Activated T-cell treated with anti-CD3 and anti-CD28 coated beads, Interleukin-2, amount 50 U/mL, for 24 hours (primary cell): ENCODE data around the gene IRS2.

Experiments used
- DNase-seq: peaks from one replicate; pipeline ENCODE4 v3.0.0-alpha.2; 2020
- H3K27ac Mint-ChIP-seq: 2 replicates; pipeline ENCODE4 v1.8.0; 2020; ENCODE audit warnings: mild to moderate bottlenecking, mixed read lengths
- H3K27me3 Mint-ChIP-seq: 2 replicates; pipeline ENCODE4 v1.8.0; 2020; ENCODE audit warnings: mixed read lengths
- H3K36me3 Mint-ChIP-seq: 2 replicates; pipeline ENCODE4 v1.8.0; 2020; ENCODE audit warnings: low read depth, mixed read lengths
- H3K4me1 Mint-ChIP-seq: 2 replicates; pipeline ENCODE4 v1.8.0; 2020; ENCODE audit warnings: low read depth, mixed read lengths
- H3K4me3 Mint-ChIP-seq: 2 replicates; pipeline ENCODE4 v1.8.0; 2020; ENCODE audit warnings: mild to moderate bottlenecking, moderate library complexity, mixed read lengths
- H3K9me3 Mint-ChIP-seq: 2 replicates; pipeline ENCODE4 v1.8.0; 2020; ENCODE audit warnings: mixed read lengths

The IRS2 gene

DNA sequence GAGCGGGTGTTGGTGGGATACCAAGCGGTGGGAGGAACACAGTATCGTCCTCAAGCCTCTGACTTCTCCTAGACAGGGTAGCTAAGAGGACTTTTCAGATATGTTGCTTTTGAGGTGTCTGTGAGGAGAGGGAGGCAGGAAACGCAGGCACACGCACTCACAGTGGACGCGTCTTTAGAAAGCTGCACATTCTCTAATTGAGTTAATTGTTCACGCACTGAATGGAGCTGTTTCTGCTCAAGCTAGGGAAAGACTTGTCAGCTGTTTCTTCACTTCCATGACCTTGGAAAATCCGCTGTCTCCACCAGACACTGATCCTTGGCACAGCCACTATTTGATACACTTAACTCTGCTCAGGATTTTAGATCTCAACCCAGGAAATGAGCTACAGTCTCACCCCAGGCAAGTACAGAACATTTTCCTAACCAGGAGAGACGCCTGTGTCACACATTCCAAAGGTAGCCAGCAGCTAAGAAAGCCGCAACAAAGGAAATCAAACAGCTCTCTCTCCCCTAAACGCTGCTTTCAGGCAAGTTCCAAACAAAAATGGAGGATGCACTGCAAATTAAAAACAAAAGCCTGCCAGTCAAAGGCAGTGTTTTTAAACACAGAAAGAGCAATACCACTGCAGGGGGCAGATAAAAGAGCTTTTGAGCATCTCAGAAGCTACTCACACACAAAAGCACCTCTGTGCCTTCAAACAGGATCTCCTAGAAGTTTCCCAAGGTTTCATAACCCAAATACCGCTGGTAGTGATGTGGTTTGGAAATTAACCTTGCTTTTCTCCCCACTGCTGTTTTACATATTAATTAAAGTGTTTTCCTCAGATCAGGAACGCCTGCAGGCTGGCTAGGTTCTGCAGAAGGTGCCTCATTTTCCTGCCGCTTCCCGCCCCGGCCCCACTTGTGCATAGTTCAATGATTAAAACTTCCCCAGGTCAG lies 57.3 kb downstream of the IRS2 start:
- Mint-ChIP-seq H3K4me3 (no peak overlapping the region), H3K27ac (no peak overlapping the region), H3K4me1 (no peaks in the 10 kb centered on the region)

DNA sequence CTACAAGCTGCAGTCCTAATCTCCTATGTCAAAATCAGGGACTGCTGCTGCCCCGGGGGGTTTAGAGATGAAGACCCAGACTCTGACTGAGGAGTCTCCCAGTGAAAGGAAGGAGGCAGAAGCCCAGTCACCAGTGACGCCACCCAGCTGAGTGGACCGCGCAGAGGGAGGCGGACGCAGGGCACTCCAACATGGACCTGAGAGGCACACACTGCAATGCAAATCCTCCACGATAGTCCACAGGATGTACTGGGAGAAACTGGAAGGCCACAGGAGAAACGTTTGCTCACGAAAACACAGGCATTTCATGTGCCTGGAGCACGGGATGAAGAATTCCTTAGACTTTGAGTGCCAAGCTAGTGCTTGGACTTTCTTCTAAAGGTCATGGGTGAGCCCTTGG lies 58.3 kb downstream of the IRS2 start:
- Mint-ChIP-seq H3K27me3 (peaks cover 28% of the 10 kb centered on the region), H3K36me3 (no peaks in the 10 kb centered on the region), H3K27ac (no peak overlapping the region), H3K4me1 (no peaks in the 10 kb centered on the region), H3K4me3 (no peak overlapping the region), H3K9me3 (no peaks in the 10 kb centered on the region)
- no peak for DNase-seq

More for the DNA sequence above, 57.3 kb downstream of the IRS2 start:
- Mint-ChIP-seq H3K9me3 (no peaks in the 10 kb centered on the region), H3K36me3 (no peaks in the 10 kb centered on the region), H3K27me3 (peaks cover 33% of the 10 kb centered on the region)
- no peak for DNase-seq

DNA sequence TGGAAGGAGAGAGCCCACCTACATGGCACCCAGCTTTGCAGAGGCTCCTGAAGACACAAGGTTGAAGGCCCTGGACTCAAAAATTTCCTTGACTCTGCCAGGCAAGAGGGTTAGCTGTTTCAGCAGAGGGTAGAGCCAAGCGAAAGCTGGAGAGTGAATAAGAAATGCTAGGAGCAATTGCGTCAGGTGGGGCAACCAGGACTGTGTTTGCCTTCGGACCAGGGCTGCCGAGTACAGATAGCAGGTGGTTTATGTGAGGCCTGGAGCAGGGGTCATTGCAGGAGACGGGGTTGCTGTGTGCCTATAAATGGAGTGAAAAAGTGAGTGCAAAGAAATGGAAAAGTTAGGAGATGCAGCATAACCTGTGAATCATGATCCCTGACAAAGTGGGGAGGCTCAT lies 59.1 kb downstream of the IRS2 start:
- peaks cover 28% of the 10 kb centered on the region for H3K27me3 Mint-ChIP-seq
- no peak overlapping the region for H3K27ac Mint-ChIP-seq
- H3K4me1 Mint-ChIP-seq = no peaks in the 10 kb centered on the region
- no peaks in the 10 kb centered on the region for H3K9me3 Mint-ChIP-seq
- no peak for DNase-seq
- H3K36me3 Mint-ChIP-seq = no peaks in the 10 kb centered on the region
- H3K4me3 Mint-ChIP-seq = no peak overlapping the region

DNA sequence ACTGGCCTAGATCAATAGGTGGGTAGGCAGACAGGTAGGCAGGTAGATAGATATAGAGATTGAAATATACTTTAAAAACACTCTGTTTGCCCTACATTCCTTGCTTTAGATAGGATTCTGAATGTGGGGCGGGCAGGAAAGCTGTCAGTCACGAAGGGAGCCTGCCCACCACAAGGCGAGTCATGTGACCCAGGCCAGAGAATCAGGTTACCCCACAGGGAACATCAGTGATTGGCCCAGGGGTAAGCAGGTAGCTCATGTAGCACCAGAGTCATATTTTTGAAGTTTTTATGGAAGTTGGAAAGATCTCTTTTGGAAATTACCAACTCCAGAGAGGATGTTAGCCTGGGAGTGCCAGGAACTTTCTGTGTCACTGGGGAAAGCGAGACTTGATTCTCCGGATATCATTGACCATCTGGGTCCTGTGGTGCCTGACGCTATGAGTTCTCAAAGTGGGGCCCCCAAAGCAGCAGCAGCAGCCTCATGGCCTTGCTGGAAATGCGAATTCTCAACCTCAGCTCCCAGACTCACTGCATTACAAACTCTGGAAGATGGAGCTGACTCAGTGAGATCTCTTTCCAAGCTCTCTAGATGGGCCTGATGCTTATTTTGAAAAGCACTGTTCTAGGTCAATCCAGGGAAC lies 60.3 kb downstream of the IRS2 start:
- H3K27ac Mint-ChIP-seq = no peak overlapping the region
- H3K4me1 Mint-ChIP-seq = no peaks in the 10 kb centered on the region
- no peaks in the 10 kb centered on the region for H3K36me3 Mint-ChIP-seq
- H3K27me3 Mint-ChIP-seq = peaks cover 25% of the 10 kb centered on the region
- no peak overlapping the region for H3K4me3 Mint-ChIP-seq
- no peaks in the 10 kb centered on the region for H3K9me3 Mint-ChIP-seq
- DNase-seq = no peak

DNA sequence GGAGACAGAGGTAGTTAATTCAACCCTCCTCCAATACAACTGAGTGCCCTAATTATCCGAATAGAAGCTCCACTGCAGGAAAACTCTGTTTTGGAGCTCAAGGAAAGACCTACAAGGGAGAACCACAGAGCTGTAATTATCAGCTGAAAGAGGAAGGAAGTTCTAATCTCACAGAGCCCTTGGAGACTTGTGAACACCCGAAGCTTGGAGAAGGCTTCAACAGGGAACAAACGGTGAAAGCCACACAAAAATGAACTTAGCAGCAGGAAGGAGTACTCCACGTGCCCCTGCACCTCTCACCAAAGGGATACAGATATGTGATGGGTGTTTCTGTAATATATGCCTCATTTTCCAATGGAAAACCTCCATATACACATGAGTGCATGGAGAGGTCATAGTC lies 61.1 kb downstream of the IRS2 start:
- peaks cover 19% of the 10 kb centered on the region for H3K27me3 Mint-ChIP-seq
- no peaks in the 10 kb centered on the region for H3K36me3 Mint-ChIP-seq
- H3K27ac Mint-ChIP-seq = no peak overlapping the region
- no peak overlapping the region for H3K4me3 Mint-ChIP-seq
- no peaks in the 10 kb centered on the region for H3K4me1 Mint-ChIP-seq
- DNase-seq = no peak
- no peaks in the 10 kb centered on the region for H3K9me3 Mint-ChIP-seq

DNA sequence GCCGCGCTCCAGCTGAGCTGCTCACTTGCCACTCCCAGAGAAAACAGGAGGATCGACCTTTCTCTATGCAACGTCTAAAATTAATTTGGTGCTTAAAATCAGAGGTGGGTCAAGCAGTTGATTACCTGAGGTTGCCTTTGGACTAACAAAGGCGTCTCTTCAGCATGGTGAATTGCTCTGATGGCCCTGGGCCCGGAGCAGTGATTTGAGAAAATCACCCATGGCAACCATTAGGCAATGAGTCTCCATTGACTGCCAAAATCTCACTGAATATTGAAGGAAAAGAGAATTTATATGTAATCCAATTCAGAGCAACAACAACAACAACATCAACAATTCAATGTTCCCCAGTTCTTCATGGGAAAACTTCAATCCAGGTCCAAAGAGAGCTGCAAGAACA lies 61.8 kb downstream of the IRS2 start:
- no peaks in the 10 kb centered on the region for H3K36me3 Mint-ChIP-seq
- no peak overlapping the region for H3K27ac Mint-ChIP-seq
- H3K4me1 Mint-ChIP-seq = no peaks in the 10 kb centered on the region
- peaks cover 21% of the 10 kb centered on the region for H3K27me3 Mint-ChIP-seq
- no peak overlapping the region for H3K4me3 Mint-ChIP-seq
- no peak for DNase-seq
- no peaks in the 10 kb centered on the region for H3K9me3 Mint-ChIP-seq

DNA sequence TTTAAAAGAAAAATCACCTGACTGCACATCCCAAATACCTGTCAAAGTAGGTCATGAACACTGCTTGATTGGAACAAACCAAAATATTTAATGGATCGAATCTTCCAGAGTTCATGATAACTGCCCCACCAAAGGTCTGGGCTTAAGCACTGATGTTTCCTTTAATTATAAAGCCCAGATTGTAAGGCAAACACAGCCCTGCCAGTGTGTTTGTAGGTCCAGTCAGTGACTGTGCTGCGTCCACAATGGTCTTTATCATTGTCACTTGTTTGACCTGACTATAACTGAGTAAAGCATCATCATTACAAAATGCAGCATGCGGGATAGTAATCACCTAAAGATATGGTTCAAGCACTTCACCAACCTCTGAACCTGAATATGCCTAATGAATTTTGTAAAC lies 63.3 kb downstream of the IRS2 start:
- DNase-seq = no peak
- H3K4me3 Mint-ChIP-seq = no peak overlapping the region
- H3K4me1 Mint-ChIP-seq = no peaks in the 10 kb centered on the region
- H3K27me3 Mint-ChIP-seq = peaks cover 12% of the 10 kb centered on the region
- no peaks in the 10 kb centered on the region for H3K9me3 Mint-ChIP-seq
- no peak overlapping the region for H3K27ac Mint-ChIP-seq
- no peaks in the 10 kb centered on the region for H3K36me3 Mint-ChIP-seq

DNA sequence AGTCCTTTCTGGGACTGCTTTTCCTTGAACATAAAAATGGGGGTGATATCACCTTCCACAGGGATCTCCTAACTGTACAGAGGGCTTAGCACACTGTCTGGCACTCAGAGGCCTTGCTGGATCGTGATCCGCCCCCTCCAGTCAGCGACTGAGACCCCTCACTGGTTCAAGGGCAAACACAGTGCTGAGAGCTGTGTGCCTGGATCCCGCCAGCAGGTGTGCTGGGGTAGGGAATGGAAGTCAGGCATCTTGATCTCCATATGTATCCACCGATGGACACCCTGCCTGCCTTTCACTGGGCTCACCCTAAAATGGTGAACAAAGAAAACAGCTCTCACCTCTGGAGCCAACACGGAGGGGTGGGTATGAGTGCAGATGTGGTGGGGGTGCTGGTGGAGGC lies 64.3 kb downstream of the IRS2 start:
- Mint-ChIP-seq H3K27ac (no peak overlapping the region), H3K9me3 (no peaks in the 10 kb centered on the region), H3K4me1 (no peaks in the 10 kb centered on the region), H3K4me3 (no peak overlapping the region), H3K27me3 (peaks cover 11% of the 10 kb centered on the region), H3K36me3 (no peaks in the 10 kb centered on the region)
- DNase-seq = no peak

DNA sequence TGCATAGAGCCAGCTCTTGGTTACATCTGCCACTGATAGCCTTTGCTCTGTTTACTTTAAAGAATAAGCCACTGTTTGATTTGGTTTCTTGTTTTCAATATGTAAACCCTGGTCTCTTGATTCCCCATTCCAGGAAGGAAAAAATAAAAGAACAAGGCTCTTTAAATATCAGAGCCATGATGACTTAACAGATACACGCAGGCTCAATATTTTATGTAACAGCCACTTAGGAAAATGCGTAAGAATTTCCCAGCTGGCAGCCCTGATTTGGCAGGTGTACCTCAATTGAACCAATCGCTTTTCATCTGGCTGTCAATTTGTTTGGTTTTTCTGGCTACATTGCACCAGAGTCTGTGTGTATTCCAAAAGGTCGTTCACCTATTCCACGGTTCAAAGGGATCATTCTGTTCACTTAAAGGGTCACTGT lies 65.6 kb downstream of the IRS2 start:
- Mint-ChIP-seq H3K4me3 (no peak overlapping the region), H3K27me3 (peaks cover 11% of the 10 kb centered on the region), H3K36me3 (no peaks in the 10 kb centered on the region), H3K4me1 (no peaks in the 10 kb centered on the region), H3K27ac (no peak overlapping the region), H3K9me3 (no peaks in the 10 kb centered on the region)
- no peak for DNase-seq

DNA sequence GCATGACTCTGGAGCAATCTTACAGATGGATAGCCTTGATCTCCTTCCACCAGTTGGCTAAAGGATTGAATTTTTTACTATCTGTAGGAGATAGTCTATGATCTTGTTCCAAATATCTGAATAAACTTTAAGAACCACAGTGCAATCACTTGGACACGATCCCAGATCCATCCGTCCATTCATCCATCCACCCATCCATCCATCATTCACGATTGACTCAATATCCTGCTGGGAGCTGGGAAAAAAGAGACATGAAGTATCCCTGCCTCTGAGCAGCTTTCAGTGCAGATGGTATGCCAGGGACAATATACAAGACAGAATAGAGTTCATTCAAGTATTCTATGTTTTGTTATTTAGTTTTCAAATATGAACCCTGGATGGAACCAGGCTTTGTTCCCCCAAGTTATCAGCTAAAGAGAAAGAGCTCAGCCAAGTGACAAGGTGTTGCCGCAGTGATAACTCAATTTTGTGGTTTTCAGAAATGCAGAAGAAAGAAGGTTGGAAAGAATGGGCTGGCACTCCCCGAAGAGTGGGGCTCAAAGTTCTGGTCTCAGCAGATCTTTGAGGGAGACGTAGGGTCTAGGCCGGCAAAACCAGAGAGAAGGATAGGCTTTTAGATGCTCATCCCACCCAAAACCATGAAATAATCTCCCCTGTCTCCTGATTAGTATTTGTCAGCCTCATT lies 66.3 kb downstream of the IRS2 start:
- Mint-ChIP-seq H3K9me3 (no peaks in the 10 kb centered on the region), H3K36me3 (no peaks in the 10 kb centered on the region), H3K27me3 (peaks cover 11% of the 10 kb centered on the region), H3K4me3 (no peak overlapping the region), H3K27ac (no peak overlapping the region), H3K4me1 (no peaks in the 10 kb centered on the region)
- DNase-seq = no peak

DNA sequence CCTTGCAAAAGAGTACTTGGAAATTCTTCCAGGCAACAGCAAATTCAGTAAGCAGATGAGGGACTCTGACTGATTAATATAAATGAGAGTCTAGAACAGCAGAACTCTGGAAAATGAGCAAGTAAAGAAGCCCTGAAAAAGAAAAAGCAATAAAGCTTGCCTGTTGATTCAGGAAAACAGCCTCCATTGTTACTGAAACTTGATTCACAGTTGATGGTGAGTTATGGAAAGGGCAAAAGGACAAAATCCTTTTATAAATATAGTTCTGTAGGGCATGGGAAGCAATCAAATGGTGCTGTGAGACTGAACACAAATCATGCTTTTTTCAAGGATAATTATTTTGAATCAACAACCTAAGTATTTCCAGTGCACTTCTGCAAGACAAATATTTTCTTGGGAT lies 67.7 kb downstream of the IRS2 start:
- no peaks in the 10 kb centered on the region for H3K9me3 Mint-ChIP-seq
- H3K27ac Mint-ChIP-seq = no peak overlapping the region
- no peaks in the 10 kb centered on the region for H3K36me3 Mint-ChIP-seq
- peaks cover 11% of the 10 kb centered on the region for H3K27me3 Mint-ChIP-seq
- no peak for DNase-seq
- H3K4me3 Mint-ChIP-seq = no peak overlapping the region
- H3K4me1 Mint-ChIP-seq = no peaks in the 10 kb centered on the region

DNA sequence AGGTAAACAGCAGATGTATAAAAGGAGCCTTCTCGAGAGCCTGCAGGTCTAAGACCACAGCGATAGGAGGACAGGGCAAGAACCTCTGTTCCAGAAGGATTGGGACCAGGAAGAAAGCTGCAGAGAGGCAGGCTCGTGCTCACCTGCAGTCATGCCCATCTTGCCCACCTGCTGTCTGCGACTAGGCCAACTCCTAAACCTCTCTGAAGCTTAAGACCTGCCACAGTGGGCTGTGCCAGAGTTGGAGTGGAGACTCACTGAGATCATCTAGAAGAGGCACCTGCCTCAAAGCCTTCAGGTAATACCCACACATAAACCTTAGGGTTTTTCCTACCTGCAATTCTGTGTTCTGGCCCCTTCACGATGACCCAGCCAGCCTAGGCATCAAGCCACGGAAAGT lies 68.7 kb downstream of the IRS2 start:
- H3K4me3 Mint-ChIP-seq = no peak overlapping the region
- H3K4me1 Mint-ChIP-seq = no peaks in the 10 kb centered on the region
- H3K9me3 Mint-ChIP-seq = no peaks in the 10 kb centered on the region
- H3K36me3 Mint-ChIP-seq = no peaks in the 10 kb centered on the region
- peaks cover 11% of the 10 kb centered on the region for H3K27me3 Mint-ChIP-seq
- H3K27ac Mint-ChIP-seq = no peak overlapping the region
- no peak for DNase-seq

DNA sequence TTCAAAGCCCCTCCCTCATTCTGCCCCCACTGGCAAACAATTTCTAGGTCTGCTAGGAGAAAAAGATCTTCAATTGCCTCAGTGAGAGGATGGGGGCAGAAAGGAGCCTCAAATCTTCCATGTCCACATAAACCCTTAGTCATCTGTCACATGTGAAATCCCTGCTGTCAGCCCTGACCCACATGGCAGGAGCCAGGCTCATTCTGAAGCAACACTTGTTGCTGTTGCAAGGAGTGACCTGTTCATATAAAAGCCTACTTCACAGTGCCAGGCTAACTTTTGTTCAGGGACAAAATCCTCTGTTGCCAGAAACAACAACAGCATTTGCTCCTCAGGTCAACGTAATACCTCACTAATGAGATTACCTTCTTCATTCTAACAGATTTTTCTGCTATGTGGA lies 70.5 kb downstream of the IRS2 start:
- no peak for DNase-seq
- Mint-ChIP-seq H3K27ac (no peak overlapping the region), H3K27me3 (peaks cover 11% of the 10 kb centered on the region), H3K4me3 (no peak overlapping the region), H3K9me3 (no peaks in the 10 kb centered on the region), H3K4me1 (no peaks in the 10 kb centered on the region), H3K36me3 (no peaks in the 10 kb centered on the region)

DNA sequence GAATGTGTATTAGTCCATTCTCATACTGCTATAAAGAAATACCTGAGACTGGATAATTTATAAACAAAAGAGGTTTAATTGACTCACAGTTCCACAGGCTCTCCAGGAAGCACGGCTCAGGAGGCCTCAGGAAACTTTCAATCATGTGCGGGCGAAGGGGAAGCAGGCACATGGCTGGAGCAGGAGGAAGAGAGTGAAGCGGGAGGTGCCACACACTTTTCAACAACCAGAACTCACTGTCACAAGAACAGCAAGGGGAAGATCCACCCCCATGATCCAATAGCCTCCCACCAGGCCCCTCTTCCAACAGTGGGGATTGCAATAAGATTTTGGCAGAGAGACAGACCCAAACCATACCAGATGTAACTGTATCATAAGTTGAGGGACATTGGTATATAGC lies 72.7 kb downstream of the IRS2 start:
- Mint-ChIP-seq H3K4me3 (no peak overlapping the region), H3K9me3 (no peaks in the 10 kb centered on the region), H3K4me1 (no peaks in the 10 kb centered on the region), H3K27me3 (no peaks in the 10 kb centered on the region), H3K27ac (no peak overlapping the region), H3K36me3 (no peaks in the 10 kb centered on the region)
- DNase-seq = no peak
